HEK293T (cell line): ENCODE data around the gene ACVR2B.

Experiments used
- BHLHE40 ChIP-seq: fragments of 450-650 bp; IDR thresholded peaks from 2 replicates; pipeline ENCODE4 v1.6.1; 2016; ENCODE audit warnings: mild to moderate bottlenecking, moderate library complexity, borderline replicate concordance
- ELF4 ChIP-seq: fragments of 450-650 bp; IDR thresholded peaks from 2 replicates; pipeline ENCODE4 v1.6.1; 2017; ENCODE audit warnings: antibody characterized with exemption
- FOXK2 ChIP-seq: fragments of 450-650 bp; IDR thresholded peaks from 2 replicates; pipeline ENCODE4 v1.6.1; 2016; ENCODE audit warnings: mild to moderate bottlenecking
- FOXM1 ChIP-seq: fragments of 450-650 bp; IDR thresholded peaks from 2 replicates; pipeline ENCODE4 v1.6.1; 2017; ENCODE audit warnings: mild to moderate bottlenecking, borderline replicate concordance
- HDGF ChIP-seq: fragments of 450-650 bp; IDR thresholded peaks from 2 replicates; pipeline ENCODE4 v1.6.1; 2017; ENCODE audit warnings: antibody characterized with exemption, borderline replicate concordance
- PKNOX1 ChIP-seq: fragments of 450-650 bp; IDR thresholded peaks from 2 replicates; pipeline ENCODE4 v1.6.1; 2016
- SP1 ChIP-seq: fragments of 450-650 bp; IDR thresholded peaks from 2 replicates; pipeline ENCODE4 v1.6.1; 2017
- SUZ12 ChIP-seq: fragments of 450-650 bp; IDR thresholded peaks from 2 replicates; pipeline ENCODE4 v1.6.1; 2016; ENCODE audit warnings: mild to moderate bottlenecking
- TARDBP ChIP-seq: fragments of 450-650 bp; IDR thresholded peaks from 2 replicates; pipeline ENCODE4 v1.6.1; 2016

- TF ChIP-seq SP1 (no peak), HDGF (no peak), FOXM1 (no peak), BHLHE40 (no peak), SUZ12 (no peak), TARDBP (no peak), PKNOX1 (no peak), FOXK2 (no peak), ELF4 (no peak)
Observed at GRCh38 chr3:38454178-38454883, 641 bp downstream of the ACVR2B start.
